ENCODE results near the gene GRB10.

DNA sequence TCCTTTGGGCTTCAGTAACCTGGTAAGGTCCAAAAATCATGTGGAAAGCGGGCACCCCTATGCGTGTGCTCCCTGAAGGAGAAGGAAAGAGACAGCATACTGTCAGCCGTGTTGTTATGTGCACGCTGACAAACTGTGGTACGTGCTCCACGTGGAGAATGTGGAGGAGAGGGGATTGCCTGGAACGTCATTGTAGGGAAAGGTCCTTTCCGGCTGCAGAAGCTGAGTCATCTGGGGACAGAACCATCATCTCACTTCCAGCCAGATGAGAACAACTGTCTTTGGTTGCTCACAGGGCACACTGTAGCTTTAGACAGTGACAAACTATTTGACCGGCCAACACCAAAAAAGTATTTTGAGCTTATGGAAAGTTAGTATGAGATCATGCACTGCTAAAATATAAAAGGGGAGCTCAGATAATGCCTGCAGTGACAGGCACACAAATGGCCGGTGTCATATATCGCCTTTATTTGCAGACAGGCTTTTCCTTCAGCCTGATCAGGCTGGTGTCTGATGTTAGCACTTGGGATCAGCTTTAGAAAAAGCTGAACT, 38.8 kb upstream of the GRB10 start:
- no peak for TF ChIP-seq POLR2A (IDR thresholded peaks at IDR 0.05)
- TF ChIP-seq, protein P1, sequence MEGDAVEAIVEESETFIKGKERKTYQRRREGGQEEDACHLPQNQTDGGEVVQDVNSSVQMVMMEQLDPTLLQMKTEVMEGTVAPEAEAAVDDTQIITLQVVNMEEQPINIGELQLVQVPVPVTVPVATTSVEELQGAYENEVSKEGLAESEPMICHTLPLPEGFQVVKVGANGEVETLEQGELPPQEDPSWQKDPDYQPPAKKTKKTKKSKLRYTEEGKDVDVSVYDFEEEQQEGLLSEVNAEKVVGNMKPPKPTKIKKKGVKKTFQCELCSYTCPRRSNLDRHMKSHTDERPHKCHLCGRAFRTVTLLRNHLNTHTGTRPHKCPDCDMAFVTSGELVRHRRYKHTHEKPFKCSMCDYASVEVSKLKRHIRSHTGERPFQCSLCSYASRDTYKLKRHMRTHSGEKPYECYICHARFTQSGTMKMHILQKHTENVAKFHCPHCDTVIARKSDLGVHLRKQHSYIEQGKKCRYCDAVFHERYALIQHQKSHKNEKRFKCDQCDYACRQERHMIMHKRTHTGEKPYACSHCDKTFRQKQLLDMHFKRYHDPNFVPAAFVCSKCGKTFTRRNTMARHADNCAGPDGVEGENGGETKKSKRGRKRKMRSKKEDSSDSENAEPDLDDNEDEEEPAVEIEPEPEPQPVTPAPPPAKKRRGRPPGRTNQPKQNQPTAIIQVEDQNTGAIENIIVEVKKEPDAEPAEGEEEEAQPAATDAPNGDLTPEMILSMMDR (IDR thresholded peaks at IDR 0.05) = no peak

Data from Peyer's patch (tissue), 4 donors.